Fibroblast of mammary gland (primary cell): ENCODE results near the gene BCAR3.

ENCODE experiments used
- DNase-seq: peaks from one replicate; pipeline ENCODE4 v3.0.0-alpha.2; 2010; ENCODE audit warnings: low read depth
- H3K4me3 ChIP-seq: 2 replicates; pipeline ENCODE4 v1.5.1; 2011; ENCODE audit warnings: low read depth, mild to moderate bottlenecking, low read length, moderate library complexity; ENCODE audit not compliant: control insufficient read depth
- TF ChIP-seq, protein P1 (sequence below): conservative IDR thresholded peaks from 2 replicates; pipeline ENCODE4 v1.5.1; 2011; ENCODE audit warnings: low read depth, low read length, inconsistent platforms; ENCODE audit not compliant: control insufficient read depth, insufficient read depth

The BCAR3 gene

DNA sequence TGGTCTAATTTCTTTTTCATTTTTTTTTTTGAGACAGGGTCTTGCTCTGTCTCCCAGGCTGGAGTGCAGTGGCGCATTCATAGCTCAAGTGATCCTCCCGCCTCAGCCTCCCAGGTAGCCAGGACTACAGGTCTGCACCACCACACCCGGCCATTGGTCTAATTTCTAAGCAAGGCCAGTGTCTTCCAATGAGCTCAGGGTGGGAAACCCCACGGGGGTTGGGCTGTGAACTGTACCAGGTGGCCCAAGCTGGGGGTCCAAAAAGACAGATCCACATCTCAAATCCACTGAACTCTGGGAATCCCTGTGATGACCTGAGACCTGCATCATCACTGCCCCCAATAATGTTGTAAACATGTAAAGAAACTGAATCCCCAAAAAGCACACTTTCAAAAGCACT is 79.5 kb downstream of the BCAR3 start:
- H3K4me3 ChIP-seq = no peak overlapping the region
- TF ChIP-seq, protein P1, sequence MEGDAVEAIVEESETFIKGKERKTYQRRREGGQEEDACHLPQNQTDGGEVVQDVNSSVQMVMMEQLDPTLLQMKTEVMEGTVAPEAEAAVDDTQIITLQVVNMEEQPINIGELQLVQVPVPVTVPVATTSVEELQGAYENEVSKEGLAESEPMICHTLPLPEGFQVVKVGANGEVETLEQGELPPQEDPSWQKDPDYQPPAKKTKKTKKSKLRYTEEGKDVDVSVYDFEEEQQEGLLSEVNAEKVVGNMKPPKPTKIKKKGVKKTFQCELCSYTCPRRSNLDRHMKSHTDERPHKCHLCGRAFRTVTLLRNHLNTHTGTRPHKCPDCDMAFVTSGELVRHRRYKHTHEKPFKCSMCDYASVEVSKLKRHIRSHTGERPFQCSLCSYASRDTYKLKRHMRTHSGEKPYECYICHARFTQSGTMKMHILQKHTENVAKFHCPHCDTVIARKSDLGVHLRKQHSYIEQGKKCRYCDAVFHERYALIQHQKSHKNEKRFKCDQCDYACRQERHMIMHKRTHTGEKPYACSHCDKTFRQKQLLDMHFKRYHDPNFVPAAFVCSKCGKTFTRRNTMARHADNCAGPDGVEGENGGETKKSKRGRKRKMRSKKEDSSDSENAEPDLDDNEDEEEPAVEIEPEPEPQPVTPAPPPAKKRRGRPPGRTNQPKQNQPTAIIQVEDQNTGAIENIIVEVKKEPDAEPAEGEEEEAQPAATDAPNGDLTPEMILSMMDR = no peak
- no peak for DNase-seq

DNA sequence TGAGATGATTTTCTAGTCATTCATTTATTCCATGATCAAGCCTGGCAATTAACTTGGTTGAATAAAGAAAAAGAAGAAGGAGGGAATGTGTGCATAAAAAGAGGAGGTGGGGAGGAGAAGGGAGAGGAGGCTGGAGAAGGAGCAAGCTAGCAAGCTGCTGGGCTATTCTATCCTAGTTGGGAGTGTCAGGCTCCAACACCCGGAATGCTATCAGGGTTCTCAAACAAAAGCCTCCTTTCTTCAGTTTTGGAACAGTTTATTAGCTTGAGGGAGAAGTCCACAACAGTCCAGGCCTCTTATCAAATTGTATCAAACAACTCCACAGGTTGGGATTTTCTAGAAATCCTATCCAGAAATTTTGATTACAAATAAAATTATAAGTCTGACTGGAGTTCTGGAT is 80.0 kb downstream of the BCAR3 start:
- DNase-seq = no peak
- H3K4me3 ChIP-seq = no peak overlapping the region
- TF ChIP-seq, protein P1 = no peak

DNA sequence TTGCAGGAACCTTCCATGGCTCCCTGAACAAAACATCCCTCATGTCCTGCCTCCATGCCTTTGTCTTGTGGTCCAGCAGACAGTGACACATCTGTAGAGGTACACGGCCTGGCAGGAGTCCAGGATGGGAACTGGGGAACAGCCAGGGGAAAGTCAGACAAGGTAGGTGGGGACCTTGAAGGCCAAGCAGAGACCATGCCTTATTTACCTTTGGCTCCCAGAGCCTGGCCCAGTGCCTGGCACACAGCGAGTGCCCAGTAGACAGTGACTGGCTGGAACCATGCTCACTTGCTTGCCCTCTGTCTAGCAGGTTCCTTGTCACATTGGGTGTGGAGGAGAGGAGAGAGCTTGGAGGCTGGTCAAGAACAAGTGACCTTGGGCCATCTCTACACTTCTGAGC is 81.0 kb downstream of the BCAR3 start:
- no peak overlapping the region for H3K4me3 ChIP-seq
- no peak for DNase-seq
- TF ChIP-seq, protein P1 = no peak

DNA sequence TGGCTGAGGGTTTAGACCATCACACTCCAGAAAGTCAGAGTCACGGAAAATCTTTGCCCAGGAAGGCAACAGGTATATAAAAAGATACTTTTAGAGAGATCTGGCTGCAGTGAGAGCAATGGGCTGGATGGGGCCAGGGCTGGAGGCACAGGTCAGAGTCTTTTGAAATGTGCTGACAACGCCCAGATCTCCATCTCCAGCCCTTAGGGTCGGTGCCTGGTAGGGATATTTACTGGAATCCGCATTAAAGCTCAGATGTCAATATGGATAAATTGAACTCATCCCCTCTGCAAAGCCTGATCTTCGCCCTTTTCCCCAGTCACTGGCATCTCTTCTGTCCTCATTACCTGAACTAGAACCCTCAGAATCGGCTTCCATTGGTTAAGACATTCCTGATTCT is 82.2 kb downstream of the BCAR3 start:
- TF ChIP-seq, protein P1 = no peak
- no peak for DNase-seq

DNA sequence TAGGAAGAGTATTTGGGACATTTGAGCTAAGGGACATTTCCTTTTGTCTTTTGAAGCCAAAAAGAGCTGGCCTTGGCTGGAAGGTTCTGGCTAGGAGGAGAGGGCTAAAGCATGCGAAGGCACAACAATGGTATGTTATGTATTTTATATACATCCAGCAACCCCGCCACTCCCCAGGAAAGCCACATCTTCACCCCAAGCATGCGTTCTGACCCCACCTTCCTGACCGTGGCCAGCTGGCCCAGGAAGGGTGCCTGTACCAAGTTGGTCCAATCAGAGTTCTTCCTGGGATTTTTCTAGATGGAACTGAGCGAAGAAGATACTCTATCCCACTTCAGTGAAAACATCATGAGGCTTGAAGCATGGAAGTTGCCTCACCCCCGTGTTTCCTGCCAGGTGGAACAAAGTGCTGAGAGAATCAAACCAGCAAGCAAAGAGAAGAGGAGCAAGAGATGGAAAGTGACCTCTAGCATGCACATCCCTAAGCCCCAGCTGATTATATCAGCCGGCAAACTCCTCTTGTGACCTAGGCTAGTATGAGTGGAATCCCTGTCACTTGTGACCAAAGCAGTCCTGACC is 82.7 kb downstream of the BCAR3 start:
- TF ChIP-seq, protein P1 = no peak
- no peak overlapping the region for H3K4me3 ChIP-seq
- no peak for DNase-seq

More for the DNA sequence above, 82.2 kb downstream of the BCAR3 start:
- no peak overlapping the region for H3K4me3 ChIP-seq

DNA sequence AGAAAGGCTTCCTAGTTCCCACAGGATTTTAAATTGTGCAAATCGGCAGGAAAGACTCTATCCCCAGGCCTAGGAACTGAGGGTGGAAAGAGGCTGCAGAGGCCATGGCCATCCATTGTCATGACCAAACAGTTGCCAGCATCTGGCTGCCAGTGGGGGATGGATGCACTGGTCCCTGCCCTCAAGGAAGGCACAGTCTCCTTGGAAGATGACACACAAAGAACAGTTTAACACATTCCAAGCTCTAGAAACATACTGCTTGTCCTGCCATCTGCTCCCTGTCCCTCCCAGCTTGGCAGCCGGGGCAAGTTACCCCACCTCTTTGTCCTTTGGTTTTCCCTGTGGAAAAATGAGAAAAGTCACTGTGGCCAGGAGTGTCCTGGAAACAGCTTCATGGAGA is 83.2 kb downstream of the BCAR3 start:
- no peak overlapping the region for H3K4me3 ChIP-seq
- TF ChIP-seq, protein P1 = no peak
- no peak for DNase-seq

DNA sequence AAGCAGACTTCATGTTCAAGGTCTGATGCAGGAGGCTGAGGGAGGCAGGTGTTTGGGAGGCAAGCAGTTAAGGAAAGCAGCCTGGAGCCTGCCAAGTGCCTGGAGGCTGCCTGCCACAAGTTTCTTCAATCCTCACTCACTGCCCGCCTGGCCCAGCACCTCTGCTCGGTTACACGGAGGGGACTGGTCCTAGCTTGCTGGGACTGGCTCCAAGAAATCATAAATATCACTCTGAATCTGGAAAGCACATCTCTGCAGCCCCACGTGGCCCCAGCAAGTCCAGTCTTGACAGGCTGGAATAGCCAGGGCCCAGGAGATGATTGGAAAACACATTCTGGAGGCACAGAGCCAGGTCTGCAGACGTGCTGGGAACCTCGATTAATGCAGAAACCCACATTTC is 83.9 kb downstream of the BCAR3 start:
- TF ChIP-seq, protein P1 = no peak
- no peak for DNase-seq
- H3K4me3 ChIP-seq = no peak overlapping the region
